Measurements from ENCODE around the gene DOK1.
A peak's percentile ranks its signal among the peaks of the same experiment; 100 is the strongest.

The DOK1 gene

GRCh38 chr2:74532222-74532621 lies 22.3 kb upstream of the DOK1 start:
- TF ChIP-seq CTCF (conservative IDR thresholded peaks at IDR 0.05; ENCODE audit: low read depth, low read length): no peak
- DNase-seq (ENCODE audit: low read depth): peak; percentile 75
- H3K4me3 ChIP-seq (ENCODE audit: low read depth, low read length): no peak overlapping the region

GRCh38 chr2:74533464-74533863 lies 21.1 kb upstream of the DOK1 start:
- no peak for TF ChIP-seq CTCF (conservative IDR thresholded peaks at IDR 0.05; ENCODE audit: low read depth, low read length)
- DNase-seq (ENCODE audit: low read depth): no peak

GRCh38 chr2:74534411-74534810 lies 20.1 kb upstream of the DOK1 start:
- TF ChIP-seq CTCF (conservative IDR thresholded peaks at IDR 0.05; ENCODE audit: low read depth, low read length): no peak
- no peak overlapping the region for H3K4me3 ChIP-seq (ENCODE audit: low read depth, low read length)
- no peak for DNase-seq (ENCODE audit: low read depth)

More at GRCh38 chr2:74533464-74533863, 21.1 kb upstream of the DOK1 start:
- no peak overlapping the region for H3K4me3 ChIP-seq (ENCODE audit: low read depth, low read length)

- no peak for DNase-seq (ENCODE audit: low read depth)
- no peak for TF ChIP-seq CTCF (conservative IDR thresholded peaks at IDR 0.05; ENCODE audit: low read depth, low read length)
- no peak overlapping the region for H3K4me3 ChIP-seq (ENCODE audit: low read depth, low read length)
These were observed 19.0 kb upstream of the DOK1 start for GRCh38 chr2:74535440-74535965.

- TF ChIP-seq CTCF (conservative IDR thresholded peaks at IDR 0.05; ENCODE audit: low read depth, low read length): no peak
- no peak overlapping the region for H3K4me3 ChIP-seq (ENCODE audit: low read depth, low read length)
- no peak for DNase-seq (ENCODE audit: low read depth)
These were observed 18.2 kb upstream of the DOK1 start for GRCh38 chr2:74536166-74536950.

GRCh38 chr2:74537140-74537539 lies 17.4 kb upstream of the DOK1 start:
- DNase-seq (ENCODE audit: low read depth): no peak
- TF ChIP-seq CTCF (conservative IDR thresholded peaks at IDR 0.05; ENCODE audit: low read depth, low read length): no peak
- no peak overlapping the region for H3K4me3 ChIP-seq (ENCODE audit: low read depth, low read length)

- TF ChIP-seq CTCF (conservative IDR thresholded peaks at IDR 0.05; ENCODE audit: low read depth, low read length): no peak
- H3K4me3 ChIP-seq (ENCODE audit: low read depth, low read length): no peak overlapping the region
- DNase-seq (ENCODE audit: low read depth): no peak
These were observed 15.6 kb upstream of the DOK1 start for GRCh38 chr2:74538881-74539339.
